Activated CD8-positive, alpha-beta memory T cell treated with anti-CD3 and anti-CD28 coated beads, Interleukin-2, amount 50 U/mL, for 48 hours (primary cell): Measurements from ENCODE around the gene C19orf85.
"Not testable (repeated sequence)": the region's sequence is repeated elsewhere in the genome, so short reads cannot be mapped to it uniquely, and the experiment has no call there.

Experiments used
- DNase-seq: peaks from one replicate; pipeline ENCODE4 v3.0.0-alpha.2; 2020

The C19orf85 gene

GRCh38 chr19:55455576-55456235 lies 8.8 kb downstream of the C19orf85 start:
- DNase-seq, result no peak

DNA sequence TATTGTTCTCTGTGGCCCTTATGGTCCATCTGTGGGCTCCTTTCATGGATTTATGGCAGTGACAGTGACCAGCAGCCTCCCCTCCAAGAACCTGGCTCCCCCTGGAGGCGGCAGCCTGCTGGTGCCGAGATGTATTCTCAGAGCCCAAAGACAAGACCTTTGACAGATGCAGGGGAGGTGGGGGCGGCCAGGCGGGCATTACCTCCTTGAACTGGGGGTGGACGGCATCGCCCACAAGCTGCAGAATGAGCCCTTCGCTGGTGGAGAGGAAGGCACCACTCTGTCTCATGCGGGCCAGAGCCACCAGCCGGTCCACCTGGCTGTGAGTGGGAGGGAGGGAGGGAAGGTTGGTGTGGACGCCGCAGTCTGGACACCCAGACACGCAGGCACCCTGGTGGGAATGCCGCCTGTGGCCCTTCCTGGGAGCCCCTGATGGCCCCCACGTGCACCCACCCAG lies 9.7 kb downstream of the C19orf85 start:
- DNase-seq, result peak; percentile 75

DNA sequence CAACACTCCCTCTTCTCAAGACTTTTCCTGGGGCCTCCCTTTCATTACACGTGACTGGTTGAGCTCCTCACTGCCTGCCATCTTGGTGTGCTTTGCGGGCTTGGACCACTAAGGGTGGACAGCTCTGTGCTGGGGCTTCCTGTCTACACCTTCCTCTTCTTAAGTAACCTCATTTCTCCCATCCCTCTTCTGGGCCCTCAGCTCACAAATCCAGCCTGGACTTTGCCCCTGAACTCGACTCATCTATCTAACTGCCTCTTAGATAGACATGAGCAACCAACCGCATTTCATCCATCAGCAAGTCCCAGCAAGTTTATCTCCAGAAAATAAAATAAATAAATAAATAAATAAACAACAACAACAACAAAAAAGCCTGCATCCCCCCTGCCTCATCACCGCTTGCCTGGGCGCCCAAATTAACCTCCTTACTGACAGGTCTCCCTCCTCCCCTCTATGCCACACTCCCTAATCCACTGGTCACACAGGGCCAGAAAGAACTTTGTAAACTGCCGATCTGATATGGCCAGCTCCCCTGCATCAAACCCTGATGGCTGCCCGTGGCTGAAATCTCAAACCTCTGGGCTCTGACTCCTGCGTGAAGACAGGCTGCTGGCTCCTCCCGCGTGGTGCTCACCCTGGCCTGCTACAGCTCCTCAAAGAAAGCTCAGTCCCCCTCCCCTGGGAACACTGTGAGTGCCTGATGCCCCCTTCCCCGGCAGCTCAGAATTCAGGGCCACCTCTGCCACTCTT lies 10.9 kb downstream of the C19orf85 start:
- DNase-seq, result no peak

DNA sequence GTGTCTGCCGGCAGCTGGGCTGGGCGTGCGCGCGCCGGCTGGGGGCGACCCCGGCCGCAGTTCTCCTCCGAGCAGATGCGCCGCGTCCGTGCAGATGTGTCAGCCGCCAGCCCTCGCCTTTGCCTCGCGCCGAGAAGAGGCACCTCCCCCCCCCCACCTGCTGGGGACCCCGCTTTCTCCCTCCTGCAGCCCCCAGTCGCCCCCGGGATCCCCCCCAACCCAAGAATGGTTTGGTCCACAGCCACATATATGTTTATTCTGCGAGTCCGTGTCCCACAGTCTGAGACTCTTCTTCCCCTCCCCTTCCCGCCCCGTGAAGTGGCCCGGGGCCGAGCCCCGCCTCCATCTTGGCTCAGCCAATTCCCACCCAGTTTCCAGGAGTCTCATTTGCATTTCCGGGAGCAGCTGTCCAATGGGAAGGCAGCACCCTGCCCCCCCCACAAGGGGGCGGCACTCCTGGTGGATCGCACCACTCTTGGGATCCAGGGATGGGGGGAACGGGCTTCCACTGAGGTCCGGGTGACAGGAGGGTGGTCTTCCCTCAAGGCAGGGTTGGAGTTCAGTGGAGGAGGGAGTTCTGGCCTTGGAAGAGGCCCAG lies 11.7 kb downstream of the C19orf85 start:
- DNase-seq, result peak; percentile 65

GRCh38 chr19:55451965-55452748 lies 12.4 kb downstream of the C19orf85 start:
- DNase-seq, result no peak

DNA sequence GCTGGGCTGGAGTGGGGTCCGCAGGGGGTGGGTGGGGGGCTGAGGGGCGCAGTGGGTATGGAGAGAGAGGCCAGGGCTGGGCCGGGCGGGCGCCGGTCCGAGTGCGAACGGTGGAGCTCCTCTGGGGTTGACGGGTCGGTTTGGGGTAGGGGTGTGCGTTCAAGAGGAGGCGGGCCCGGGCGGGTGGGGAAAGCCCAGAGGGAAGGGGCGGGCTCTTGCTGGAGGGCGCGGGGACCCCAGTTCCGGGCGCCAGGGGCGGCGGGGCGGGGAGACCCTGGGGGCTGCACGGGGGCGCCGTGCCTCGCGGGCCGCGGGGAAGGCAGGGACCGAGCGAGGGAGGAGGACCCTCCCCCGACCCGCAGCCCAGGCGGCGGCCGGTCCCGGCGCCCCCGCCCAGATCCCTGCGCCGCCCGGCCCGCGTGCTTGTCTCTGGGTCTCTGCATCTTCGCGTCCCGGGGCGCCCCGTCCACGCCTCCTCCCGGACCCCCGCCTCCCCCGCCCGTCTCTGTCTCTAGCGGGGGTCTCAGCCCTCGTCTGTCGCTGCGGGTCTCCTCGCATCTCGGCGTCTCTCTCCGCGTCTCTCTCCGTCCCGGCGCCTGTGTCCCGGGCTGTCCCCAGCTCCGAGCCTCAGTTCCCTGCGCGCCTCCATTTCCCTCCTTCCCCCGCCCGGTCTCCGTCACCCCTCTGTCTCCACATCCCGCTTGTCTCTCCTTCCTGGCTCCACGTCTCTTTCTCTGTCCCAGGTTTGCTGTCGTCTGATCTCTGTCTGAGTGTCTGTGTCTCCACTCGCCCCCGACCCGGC lies 13.2 kb downstream of the C19orf85 start:
- no peak for DNase-seq

DNA sequence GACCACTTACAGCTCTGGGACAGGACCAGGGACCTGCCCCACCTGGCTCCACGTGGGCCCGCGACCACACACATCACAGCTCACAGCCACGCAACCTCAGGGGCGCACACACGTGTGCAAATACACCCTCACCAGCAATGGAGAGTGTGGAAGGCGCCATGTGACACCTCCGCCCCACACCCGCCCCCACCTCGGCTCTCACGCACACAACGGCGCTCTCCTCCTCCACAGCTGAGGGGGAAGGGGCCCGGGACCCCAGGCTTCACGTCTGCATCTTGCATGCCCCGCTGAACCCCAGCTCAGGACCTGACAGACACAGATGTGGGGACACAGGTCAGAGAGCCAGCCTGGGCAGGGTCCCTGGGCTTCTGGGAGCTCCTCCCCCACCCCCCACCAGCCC lies 15.1 kb downstream of the C19orf85 start:
- DNase-seq, result no peak

DNA sequence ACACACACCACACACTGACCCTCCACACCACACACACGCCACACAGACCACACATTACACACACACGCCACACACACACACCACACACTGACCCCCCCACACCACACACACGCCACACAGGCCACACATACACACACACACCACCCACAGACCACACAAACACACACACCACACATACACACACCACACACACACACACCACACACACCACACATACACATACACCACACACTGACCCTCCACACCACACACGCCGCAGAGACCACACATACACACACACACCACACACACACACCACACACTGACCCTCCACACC lies 16.4 kb downstream of the C19orf85 start:
- DNase-seq, result not testable (repeated sequence)

GRCh38 chr19:55447421-55448174 lies 17.0 kb downstream of the C19orf85 start:
- no peak for DNase-seq

GRCh38 chr19:55446060-55446459 lies 18.5 kb downstream of the C19orf85 start:
- DNase-seq, result no peak

GRCh38 chr19:55444646-55445045 lies 19.9 kb downstream of the C19orf85 start:
- DNase-seq, result no peak

- DNase-seq, result peak; percentile 42
Observed at GRCh38 chr19:55443824-55444480, 20.6 kb downstream of the C19orf85 start.

DNA sequence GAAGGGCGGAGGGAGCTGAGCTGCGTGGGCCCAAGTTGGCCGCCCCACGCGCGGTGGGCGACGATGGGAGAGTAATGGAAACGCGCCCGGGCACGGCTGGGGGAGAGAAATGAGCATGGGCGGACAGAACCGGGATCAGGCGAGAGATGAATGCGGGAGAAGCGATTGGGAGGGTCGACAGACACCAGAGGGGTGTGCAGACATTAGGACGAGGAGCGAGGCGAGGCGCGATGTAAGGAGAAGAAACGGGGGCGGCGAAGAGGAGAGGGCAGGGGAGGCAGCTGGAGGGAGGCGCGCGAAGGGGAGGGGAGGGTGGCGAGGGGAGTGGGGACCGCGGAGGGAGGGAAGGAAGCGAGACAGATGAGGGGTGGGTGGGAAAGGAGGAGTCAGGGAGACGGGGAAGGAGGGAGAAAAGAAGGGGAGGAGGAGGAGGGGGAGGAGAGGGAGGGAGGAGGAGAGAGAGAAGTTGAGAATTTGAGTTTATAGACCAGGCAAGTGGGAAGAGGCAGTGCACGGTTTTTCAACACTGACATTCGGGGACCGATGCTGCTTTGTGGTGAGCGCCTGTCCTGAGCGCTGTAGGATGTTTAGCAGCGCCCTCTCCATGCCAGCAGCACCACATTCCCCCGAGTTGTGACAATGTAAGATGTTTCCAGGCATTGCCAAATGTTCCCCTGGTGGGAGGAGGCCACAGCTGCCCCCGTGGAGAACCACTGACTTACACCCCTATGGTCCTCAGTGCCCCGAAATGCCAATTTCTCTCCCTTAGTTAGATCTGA lies 21.3 kb downstream of the C19orf85 start, which contains the start of gene SHISA7:
Gene SHISA7 (minus strand): TSS at position 256 of the 779 bp plus-strand sequence. CDS start 437 bp downstream, outside the sequence.
- DNase-seq, result peak; percentile 48

- DNase-seq, result peak; percentile 52
Observed at GRCh38 chr19:55442372-55442961, 22.1 kb downstream of the C19orf85 start.

DNA sequence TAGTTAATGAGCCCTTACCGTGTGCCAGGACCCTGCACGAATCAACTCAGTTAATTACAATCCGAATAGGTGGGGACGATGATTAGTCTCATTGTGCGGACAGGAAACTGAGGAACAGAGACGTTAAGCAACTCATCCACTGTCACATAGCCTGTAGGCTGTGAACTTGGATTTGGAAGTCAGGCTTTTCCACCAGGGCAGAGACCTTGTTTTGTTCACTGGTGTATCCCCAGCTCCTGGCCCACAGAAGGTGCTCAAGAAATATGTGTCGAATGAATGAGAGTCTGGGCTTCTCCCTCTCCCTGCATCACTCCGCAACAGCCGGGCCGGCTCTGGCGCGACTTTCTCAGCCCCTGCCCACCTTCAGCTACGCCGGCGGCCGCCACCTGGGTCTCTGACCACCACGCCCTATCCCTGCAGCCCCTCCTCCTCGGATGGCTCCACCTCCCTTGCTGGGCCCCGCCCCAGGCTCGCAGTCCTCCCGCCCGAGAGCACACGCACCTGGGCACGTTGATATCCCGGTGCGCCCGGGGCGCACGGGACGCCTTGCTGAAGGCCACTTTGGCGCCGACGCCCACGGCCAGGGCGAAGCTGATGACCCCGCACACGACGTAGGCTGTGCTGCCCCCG lies 22.7 kb downstream of the C19orf85 start:
- DNase-seq, result peak; percentile 60

GRCh38 chr19:55441319-55441691 lies 23.2 kb downstream of the C19orf85 start:
- DNase-seq, result peak; percentile 51

DNA sequence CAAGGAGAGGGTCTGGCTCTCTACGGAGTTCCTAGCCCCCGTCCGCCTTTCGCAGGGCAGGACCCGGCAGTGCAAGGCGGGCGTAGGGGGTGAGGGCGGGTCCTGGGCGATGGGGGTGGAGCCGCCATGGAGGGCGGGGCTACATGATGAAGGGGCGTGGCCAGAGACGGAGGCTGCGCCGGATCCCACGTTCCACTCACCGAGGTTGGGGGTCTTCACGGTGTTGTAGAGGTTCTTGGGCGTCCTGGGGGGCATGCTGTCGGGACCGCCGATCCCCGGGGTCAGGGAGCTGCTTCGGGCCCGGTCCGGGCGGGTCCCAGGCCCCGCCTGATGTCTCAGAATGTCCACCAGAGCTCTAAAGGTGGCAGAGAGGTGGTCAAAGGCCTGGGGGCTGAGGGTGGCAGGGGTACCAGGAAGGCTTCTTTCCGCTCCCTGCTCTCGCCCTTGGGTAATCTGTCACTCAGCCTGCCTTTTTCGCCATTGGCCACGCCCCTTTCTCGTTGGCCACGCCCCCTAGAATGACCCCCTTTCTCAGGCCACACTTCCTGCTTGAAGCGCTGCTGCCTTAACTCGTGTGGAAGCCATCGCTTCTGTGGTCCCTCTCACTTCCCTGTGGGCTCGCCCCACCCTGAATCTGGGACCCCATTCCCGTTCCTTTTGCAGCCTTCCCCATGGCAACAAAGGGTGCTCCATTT lies 24.0 kb downstream of the C19orf85 start:
- peak; percentile 75 for DNase-seq

DNA sequence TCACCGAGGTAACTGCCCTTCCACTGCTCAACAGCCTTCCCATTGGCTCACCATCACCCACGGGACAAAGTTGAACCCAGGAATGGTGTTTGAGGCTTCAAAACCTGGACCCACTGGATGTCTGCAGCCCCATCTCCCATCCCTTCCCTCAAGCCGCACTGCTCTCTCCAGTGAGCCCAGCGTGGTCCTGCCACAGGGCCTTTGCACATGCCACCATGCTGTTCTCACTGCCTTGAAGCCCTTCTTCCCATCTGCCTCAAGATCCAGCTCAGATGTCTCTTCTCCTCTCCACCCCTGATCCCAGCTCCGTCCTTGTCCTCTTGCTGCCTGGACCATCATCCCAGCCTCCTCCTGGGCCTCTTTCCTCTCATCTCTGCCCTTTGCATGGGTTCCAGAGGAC lies 25.5 kb downstream of the C19orf85 start:
- DNase-seq, result no peak

GRCh38 chr19:55437410-55437809 lies 27.1 kb downstream of the C19orf85 start:
- DNase-seq, result no peak
